GM12878 (cell line): ENCODE results near the gene RBMX.

Source experiments
- ATF2 ChIP-seq: IDR thresholded peaks from 2 replicates; pipeline ENCODE4 v1.6.1; 2012; ENCODE audit warnings: low read length, inconsistent platforms
- CHD2 ChIP-seq: IDR thresholded peaks from 2 replicates; pipeline ENCODE4 v1.6.1; 2011; ENCODE audit warnings: low read depth, low read length, improper control_type of control experiment, borderline replicate concordance
- CREM ChIP-seq: IDR thresholded peaks from 2 replicates; pipeline ENCODE4 v1.6.1; 2014; ENCODE audit warnings: antibody characterized with exemption, low read depth
- JUNB ChIP-seq: IDR thresholded peaks from 2 replicates; pipeline ENCODE4 v1.6.1; 2016; ENCODE audit warnings: antibody characterized with exemption, mild to moderate bottlenecking
- NBN ChIP-seq: fragments of 450-650 bp; IDR thresholded peaks from 2 replicates; pipeline ENCODE4 v1.6.1; 2016
- POLR2A ChIP-seq: IDR thresholded peaks from 2 replicates; pipeline ENCODE4 v1.6.1; 2011; ENCODE audit warnings: low read depth, mild to moderate bottlenecking, low read length
- POLR2AphosphoS5 ChIP-seq: IDR thresholded peaks from 2 replicates; pipeline ENCODE4 v1.6.1; 2011; ENCODE audit warnings: mild to moderate bottlenecking, low read length, inconsistent platforms
- SP1 ChIP-seq: IDR thresholded peaks from one replicate; pipeline ENCODE4 v1.6.1; 2011; ENCODE audit warnings: low read depth, low read length
- SPI1 ChIP-seq: IDR thresholded peaks from 2 replicates; pipeline ENCODE4 v1.6.1; 2011; ENCODE audit warnings: low read depth, mild to moderate bottlenecking, low read length, moderate library complexity, borderline replicate concordance; ENCODE audit not compliant: insufficient read depth
- USF1 ChIP-seq: IDR thresholded peaks from 2 replicates; pipeline ENCODE4 v1.6.1; 2011; ENCODE audit warnings: borderline replicate concordance, low read depth, mild to moderate bottlenecking, moderate library complexity, mixed read lengths, low read length; ENCODE audit not compliant: insufficient read depth; ENCODE audit errors: extremely low read length
- TF ChIP-seq, protein P1 (sequence below), 3 experiments: IDR thresholded peaks in 2 of 3; conservative IDR thresholded peaks in 1 of 3; 2 replicates each; pipeline ENCODE4 v1.5.1; 2011; ENCODE audit warnings: low read depth in 3 of 3, low read length in 3 of 3, mild to moderate bottlenecking in 3 of 3, control low read depth in 2 of 3, moderate library complexity in 2 of 3, inconsistent platforms in 1 of 3, mixed read lengths in 1 of 3; ENCODE audit not compliant: control insufficient read depth in 2 of 3, insufficient read depth in 1 of 3; ENCODE audit errors: extremely low read depth in 1 of 3
- TF ChIP-seq, protein P2 (sequence below): fragments of 450-650 bp; IDR thresholded peaks from 2 replicates; pipeline ENCODE4 v1.6.1; 2017; ENCODE audit warnings: borderline replicate concordance
- TF ChIP-seq, protein P3 (sequence below): fragments of 450-650 bp; IDR thresholded peaks from 2 replicates; pipeline ENCODE4 v1.6.1; 2016; ENCODE audit warnings: mild to moderate bottlenecking

DNA sequence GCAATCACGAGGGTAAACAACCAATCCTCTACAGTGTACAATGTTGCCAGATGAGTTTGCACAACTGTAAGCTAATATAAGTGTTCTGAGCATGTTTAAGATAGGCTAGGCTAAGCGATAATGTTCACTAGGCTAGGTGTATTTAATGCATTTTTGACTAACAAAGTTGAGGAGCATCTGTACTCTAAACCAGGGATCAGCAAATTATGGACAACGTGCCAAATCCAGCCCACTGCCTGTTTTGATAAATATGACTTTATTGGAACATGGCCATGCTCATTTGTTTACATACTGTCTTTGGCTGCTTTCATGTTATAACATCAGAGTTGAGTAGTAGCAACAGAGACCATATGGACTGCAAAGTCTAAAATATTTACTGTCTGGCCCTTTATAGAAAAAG is 53.5 kb downstream of the RBMX start:
- TF ChIP-seq, protein P1, sequence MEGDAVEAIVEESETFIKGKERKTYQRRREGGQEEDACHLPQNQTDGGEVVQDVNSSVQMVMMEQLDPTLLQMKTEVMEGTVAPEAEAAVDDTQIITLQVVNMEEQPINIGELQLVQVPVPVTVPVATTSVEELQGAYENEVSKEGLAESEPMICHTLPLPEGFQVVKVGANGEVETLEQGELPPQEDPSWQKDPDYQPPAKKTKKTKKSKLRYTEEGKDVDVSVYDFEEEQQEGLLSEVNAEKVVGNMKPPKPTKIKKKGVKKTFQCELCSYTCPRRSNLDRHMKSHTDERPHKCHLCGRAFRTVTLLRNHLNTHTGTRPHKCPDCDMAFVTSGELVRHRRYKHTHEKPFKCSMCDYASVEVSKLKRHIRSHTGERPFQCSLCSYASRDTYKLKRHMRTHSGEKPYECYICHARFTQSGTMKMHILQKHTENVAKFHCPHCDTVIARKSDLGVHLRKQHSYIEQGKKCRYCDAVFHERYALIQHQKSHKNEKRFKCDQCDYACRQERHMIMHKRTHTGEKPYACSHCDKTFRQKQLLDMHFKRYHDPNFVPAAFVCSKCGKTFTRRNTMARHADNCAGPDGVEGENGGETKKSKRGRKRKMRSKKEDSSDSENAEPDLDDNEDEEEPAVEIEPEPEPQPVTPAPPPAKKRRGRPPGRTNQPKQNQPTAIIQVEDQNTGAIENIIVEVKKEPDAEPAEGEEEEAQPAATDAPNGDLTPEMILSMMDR (IDR thresholded peaks at IDR 0.05 in 2 of 3, conservative IDR thresholded peaks at IDR 0.05 in 1 of 3; ENCODE audit: control insufficient read depth in 2 of 3, extremely low read depth in 1 of 3, insufficient read depth in 1 of 3, low read depth in 3 of 3, low read length in 3 of 3): no peak
- TF ChIP-seq SP1 (no peak), JUNB (no peak), POLR2AphosphoS5 (no peak), USF1 (no peak), CHD2 (no peak), CREM (no peak), ATF2 (no peak), NBN (no peak), POLR2A (no peak), SPI1 (no peak)
- TF ChIP-seq, protein P2, sequence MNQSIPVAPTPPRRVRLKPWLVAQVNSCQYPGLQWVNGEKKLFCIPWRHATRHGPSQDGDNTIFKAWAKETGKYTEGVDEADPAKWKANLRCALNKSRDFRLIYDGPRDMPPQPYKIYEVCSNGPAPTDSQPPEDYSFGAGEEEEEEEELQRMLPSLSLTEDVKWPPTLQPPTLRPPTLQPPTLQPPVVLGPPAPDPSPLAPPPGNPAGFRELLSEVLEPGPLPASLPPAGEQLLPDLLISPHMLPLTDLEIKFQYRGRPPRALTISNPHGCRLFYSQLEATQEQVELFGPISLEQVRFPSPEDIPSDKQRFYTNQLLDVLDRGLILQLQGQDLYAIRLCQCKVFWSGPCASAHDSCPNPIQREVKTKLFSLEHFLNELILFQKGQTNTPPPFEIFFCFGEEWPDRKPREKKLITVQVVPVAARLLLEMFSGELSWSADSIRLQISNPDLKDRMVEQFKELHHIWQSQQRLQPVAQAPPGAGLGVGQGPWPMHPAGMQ: no peak
- TF ChIP-seq, protein P3, sequence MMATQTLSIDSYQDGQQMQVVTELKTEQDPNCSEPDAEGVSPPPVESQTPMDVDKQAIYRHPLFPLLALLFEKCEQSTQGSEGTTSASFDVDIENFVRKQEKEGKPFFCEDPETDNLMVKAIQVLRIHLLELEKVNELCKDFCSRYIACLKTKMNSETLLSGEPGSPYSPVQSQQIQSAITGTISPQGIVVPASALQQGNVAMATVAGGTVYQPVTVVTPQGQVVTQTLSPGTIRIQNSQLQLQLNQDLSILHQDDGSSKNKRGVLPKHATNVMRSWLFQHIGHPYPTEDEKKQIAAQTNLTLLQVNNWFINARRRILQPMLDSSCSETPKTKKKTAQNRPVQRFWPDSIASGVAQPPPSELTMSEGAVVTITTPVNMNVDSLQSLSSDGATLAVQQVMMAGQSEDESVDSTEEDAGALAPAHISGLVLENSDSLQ: no peak
